Measurements from ENCODE around the gene PREX1.
A peak's percentile ranks its signal among the peaks of the same experiment; 100 is the strongest.
"Not testable (repeated sequence)": the region's sequence is repeated elsewhere in the genome, so short reads cannot be mapped to it uniquely, and the experiment has no call there.

Gene PREX1

GRCh38 chr20:48846516-48847492 lies 19.0 kb upstream of the PREX1 start:
- DNase-seq (ENCODE audit: low spot score) = peak; percentile 53

GRCh38 chr20:48845721-48846306 lies 18.0 kb upstream of the PREX1 start:
- DNase-seq (ENCODE audit: low spot score) = no peak

DNA sequence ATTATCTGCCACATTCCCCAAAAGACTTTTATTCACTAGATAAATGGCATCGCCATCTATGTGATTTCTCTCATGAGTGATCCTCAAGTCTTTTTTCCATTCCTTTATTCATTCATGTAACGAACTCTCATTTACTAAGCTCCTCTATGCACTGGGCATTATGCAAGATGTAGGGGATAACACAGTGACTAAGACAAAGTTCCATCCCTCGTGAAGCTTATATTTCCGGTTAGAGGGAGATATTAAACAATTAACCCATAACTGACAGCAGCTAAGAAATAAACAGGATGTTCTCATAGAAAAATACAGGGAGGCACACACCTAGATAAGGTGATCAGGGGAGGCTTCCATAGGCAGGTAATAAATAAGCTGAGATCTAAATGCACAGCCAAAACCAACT lies 17.2 kb upstream of the PREX1 start:
- no peak for DNase-seq (ENCODE audit: low spot score)

GRCh38 chr20:48843896-48844295 lies 16.1 kb upstream of the PREX1 start:
- not testable (repeated sequence) for DNase-seq (ENCODE audit: low spot score)

- DNase-seq (ENCODE audit: low spot score) = no peak
These were observed 15.4 kb upstream of the PREX1 start for GRCh38 chr20:48843057-48843806.

DNA sequence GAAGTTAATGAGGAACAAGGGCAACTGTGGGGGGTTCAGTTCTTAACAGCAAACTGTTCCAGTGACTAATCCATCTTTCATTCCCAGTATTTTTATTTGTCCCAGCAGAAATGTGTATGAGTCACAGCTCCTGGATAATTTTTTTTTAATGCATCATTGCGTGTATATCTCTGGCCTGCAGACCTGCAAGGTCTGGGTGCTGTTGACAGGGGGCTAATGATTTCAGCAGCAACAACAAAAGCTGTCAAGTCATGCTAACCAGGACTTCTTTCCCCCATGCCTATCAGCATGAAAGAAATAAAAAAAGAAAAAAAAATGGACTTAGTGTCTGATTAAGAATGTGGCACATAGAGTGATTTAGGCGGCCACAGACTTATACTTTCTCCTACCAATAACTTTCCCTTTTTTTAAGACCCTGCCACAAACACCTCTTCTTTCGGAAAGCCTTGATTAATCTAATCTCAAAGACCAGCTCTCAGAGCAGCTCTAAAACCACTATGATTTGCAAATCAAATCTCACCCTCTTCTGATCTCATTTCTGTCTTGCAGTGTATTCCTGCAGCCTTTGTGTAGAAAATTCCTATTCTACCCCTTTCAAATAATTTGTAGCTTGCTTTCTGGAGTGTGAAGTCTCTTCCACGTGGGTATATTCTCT lies 14.2 kb upstream of the PREX1 start:
- no peak for DNase-seq (ENCODE audit: low spot score)

GRCh38 chr20:48841196-48841874 lies 13.5 kb upstream of the PREX1 start:
- no peak for DNase-seq (ENCODE audit: low spot score)

DNA sequence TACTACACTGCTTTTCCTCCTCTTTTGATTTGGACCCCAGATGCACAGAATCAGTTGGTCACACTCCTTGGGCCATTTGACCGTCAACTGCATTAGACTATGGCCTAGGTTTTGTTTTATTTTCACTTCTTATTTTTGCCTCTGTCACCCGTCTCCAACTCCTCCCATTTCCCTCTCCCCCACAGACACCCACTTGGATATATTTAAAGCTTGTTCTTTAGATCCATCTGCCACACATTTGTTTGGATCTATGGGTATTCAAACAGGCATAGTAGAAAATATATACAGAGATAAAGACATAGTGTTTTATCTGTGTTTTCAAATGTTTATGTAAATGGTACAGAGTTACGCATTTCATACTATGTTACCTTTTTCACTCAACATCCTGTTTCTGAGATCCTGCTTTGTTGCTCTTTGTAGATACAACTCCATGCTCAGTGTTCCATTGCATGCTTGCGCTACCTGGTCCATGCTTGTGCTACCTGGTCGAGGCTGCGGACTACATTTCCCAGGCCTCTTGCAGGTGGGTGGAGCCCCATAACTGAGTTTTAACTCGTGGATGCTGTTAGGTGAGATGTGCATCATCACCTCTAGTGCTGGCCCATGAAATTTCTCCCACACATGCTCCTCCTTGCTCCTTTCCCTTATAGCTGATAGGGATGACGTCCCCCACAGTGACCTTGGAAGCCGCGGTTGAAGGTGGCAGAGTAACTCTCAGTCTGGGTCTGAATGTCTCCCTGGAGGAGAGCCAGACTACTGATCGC lies 11.5 kb upstream of the PREX1 start:
- DNase-seq (ENCODE audit: low spot score) = no peak

DNA sequence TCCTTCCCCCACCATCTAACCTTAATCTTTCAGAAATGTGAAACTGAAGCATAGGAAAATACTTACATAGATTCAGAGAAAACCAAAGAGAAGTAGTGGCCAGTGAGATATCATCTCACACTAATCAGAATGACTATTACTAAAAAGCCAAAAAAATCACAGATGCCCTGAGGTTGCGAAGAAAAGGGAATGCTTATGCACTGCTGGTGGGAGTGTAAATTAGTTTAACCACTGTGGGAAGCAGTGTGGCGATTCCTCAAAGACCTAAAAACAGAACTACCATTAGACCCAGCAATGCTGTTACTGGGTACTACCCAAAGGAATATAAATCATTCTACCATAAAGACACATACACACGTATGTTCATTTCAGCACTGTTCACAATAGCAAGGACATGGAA lies 9.2 kb upstream of the PREX1 start:
- no peak for DNase-seq (ENCODE audit: low spot score)

DNA sequence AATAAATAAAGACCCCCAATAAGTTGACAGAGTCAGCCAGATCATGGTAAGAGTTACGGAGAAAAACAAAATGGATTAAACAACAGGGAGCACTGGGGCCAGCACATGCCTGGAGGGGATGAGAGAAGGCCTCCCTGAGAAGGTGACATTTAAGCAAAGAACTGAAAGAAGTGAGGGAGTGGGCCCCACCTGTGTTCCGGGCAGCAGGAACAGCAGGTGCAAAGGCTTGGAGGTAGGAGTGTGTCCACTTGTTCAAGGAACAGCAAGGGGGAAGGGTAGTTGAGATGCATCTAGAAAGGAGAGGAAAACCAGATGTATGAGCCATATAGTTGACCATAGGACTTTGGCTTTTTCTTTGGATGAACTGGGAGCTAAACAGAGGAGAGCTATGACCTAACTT lies 7.6 kb upstream of the PREX1 start:
- DNase-seq (ENCODE audit: low spot score) = no peak

DNA sequence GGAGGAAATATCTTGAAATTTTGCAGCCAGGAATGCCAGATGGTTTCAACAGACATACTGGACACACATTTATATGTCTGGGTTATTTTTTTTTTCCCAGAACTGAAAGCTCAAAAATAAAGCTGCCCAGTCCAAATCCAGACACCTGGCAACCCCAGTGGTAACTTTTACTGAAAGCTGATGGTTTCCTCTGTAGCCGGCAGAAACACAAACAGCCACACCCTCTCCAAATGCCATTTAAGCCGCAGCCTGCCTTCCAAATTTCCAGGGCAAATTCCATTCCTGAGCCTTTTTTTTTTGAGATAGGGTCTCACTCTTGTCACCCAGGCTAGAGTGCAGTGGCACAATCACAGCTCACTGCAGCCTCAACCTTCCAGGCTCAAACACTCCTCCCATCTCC lies 6.5 kb upstream of the PREX1 start:
- DNase-seq (ENCODE audit: low spot score) = no peak

GRCh38 chr20:48832405-48832730 lies 4.6 kb upstream of the PREX1 start:
- peak; percentile 44 for DNase-seq (ENCODE audit: low spot score)

DNA sequence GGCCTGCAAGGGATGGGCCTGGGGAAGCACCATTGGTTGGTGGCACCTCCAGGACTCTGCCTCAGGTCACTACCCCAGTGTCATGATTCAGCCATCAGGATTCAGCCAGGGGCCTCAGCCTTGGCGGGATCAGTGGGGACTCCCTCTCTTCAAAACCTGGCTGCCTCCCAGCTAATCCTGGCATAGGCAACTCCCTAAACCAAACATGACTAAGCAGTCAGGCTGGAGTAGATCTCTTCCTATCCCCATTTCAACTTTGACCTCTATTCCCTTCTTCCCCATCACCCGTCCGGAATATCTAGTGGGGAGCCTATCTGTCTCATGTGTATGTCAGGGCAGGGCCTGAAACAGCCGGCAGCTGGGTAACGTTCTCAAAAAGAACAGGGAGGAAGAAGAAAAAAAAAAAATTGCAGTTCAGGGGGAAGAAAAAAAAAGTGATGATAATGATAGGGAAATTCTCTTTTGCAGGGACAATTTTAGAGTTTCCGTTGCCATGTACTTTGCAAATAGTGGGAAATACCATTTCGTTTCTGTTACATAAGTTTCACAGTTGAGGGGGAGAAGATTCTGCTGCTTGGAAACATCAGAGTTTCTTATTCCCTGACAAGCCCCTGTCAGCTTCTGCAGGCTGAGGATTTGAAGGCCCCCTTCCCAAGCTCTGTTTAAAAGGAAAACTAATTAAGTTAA lies 4.1 kb upstream of the PREX1 start:
- DNase-seq (ENCODE audit: low spot score) = no peak

- DNase-seq (ENCODE audit: low spot score) = no peak
These were observed 3.1 kb upstream of the PREX1 start for GRCh38 chr20:48830826-48831318.

- no peak for DNase-seq (ENCODE audit: low spot score)
These were observed 2.1 kb upstream of the PREX1 start for GRCh38 chr20:48829940-48830339.

GRCh38 chr20:48828734-48829460 lies 1.1 kb upstream of the PREX1 start:
- DNase-seq (ENCODE audit: low spot score) = no peak

DNA sequence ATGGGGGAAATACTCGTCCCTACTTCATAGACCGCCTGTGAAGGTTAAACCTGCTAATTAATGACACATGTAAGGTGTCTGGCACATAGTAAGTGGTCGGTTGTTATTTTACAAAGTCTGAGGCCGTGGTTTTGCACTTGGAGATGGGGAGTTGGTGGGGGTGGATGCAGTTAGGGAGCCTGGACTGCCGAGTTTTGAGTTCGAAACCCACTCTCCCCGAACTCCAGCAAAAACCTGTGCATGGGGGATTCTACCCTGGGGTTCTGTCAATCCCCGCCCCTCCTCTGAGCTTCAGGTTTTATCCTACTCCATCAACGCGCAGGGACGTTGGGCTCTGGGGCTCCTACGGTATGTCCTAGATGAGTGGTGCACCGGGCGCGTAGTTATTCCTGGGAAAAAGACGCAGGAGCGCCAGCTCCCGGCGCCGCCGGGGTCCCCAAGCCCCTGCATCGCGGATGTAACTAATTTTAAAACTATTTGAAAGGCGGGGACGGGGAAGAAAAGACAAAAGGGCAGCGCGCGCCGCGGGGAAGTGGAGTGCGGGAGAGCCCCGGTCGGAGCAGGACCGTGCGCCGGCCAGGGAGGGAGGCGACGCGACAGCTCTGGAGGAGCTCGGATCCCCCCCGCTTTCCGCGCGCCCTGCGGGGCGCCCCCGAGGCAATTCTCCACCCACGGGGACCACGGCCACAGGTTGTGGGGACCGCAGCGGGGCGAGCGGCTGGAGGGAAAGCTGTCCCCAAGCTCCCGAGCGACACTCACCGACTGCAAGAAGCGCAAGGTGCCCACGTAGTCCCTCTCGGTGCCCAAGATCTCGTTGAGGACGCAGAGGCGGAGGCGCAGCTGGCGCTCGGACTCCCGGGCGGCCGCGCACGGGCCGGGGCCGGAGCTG lies 672 bp downstream of the PREX1 start:
- no peak for DNase-seq (ENCODE audit: low spot score)

DNA sequence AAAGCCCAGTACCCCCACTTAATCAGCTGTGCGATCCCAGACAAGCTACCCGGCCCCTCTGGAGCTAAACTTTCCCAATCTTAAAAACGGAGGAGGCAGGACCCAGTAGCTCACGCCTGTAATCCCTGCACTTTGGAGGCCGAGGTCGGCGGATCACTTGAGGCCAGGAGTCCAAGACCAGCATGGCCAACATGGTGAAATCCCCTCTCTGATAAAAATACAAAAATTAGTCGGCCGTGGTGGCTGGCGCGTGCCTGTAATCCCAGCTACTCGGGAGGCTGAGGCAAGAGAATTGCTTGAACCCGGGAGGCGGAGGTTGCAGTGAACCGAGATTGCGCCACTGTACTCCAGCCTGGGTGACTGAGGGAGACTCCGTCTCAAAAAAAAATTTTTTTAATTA lies 1.3 kb downstream of the PREX1 start:
- DNase-seq (ENCODE audit: low spot score) = not testable (repeated sequence)

- no peak for DNase-seq (ENCODE audit: low spot score)
These were observed 1.7 kb downstream of the PREX1 start for GRCh38 chr20:48826069-48826468.
